ENCODE measurements around the gene COL10A1. TPM values are rescaled to one million over a fixed set of nuclear protein-coding genes. Genes with fewer than 3 reads are reported as not detected.
A peak's percentile ranks its signal among the peaks of the same experiment; 100 is the strongest.

COL10A1 gene
- total RNA-seq, 3 donors from 2014 or later: not detected

- no peak for ATAC-seq
- no peaks in the 10 kb centered on the region for H3K4me1 Mint-ChIP-seq (ENCODE audit: low read depth)
- no peaks in the 10 kb centered on the region for H3K27me3 Mint-ChIP-seq (ENCODE audit: low read depth)
- peaks cover 9% of the 10 kb centered on the region for H3K36me3 Mint-ChIP-seq (ENCODE audit: insufficient read depth)
- H3K9me3 Mint-ChIP-seq: no peaks in the 10 kb centered on the region
- no peak for DNase-seq
- no peak overlapping the region for H3K4me3 Mint-ChIP-seq
These were observed 20.1 kb upstream of the COL10A1 start for GRCh38 chr6:116145803-116146675.

DNA sequence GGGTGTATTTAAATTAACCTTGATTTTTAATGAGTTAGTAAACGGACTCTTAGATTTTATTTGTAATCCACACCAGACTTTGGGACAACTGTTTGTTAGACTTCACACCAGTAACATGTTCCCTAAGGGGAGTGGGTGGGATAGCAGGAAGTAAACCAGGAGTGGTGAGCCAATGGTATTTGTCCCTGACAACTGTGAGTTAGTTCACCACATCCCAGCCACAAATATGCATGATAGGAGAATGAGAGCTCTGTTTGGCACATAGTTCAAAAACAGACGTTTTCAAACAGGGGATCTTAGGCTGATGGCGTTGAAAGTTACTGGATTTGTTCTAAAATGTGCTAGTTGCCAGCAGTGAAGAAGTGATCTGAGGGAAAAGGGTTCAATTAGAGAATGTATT, 18.7 kb upstream of the COL10A1 start:
- Mint-ChIP-seq H3K9me3 (no peaks in the 10 kb centered on the region), H3K4me1 (ENCODE audit: low read depth) (no peaks in the 10 kb centered on the region), H3K36me3 (ENCODE audit: insufficient read depth) (peaks cover 8% of the 10 kb centered on the region), H3K4me3 (no peak overlapping the region), H3K27me3 (ENCODE audit: low read depth) (no peaks in the 10 kb centered on the region)
- DNase-seq (no peak), ATAC-seq (no peak)

GRCh38 chr6:116139917-116140316, 14.0 kb upstream of the COL10A1 start:
- Mint-ChIP-seq H3K9me3 (no peaks in the 10 kb centered on the region), H3K36me3 (ENCODE audit: insufficient read depth) (peaks cover 12% of the 10 kb centered on the region), H3K4me3 (no peak overlapping the region), H3K27me3 (ENCODE audit: low read depth) (no peaks in the 10 kb centered on the region), H3K4me1 (ENCODE audit: low read depth) (peaks cover 12% of the 10 kb centered on the region)
- DNase-seq (no peak), ATAC-seq (no peak)

DNA sequence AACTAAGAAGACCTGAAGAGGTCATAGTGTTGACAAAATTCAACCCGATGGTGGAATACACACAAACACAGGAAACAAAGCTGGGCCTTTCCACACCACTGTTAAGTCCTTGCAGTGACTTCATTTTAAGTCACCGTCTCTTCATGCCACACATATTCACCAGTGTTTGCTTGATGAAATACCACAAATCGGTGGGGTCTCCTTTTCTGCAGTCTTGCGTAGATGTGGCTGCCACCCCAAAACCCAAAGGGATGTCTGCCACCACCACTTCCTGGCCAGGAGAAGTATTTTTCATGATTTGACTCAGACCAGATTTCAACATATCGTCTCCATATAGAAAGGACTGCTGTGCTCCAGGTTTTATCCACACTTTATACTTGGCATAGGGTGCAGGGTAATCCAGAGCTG, 11.0 kb upstream of the COL10A1 start:
- DNase-seq: no peak
- H3K36me3 Mint-ChIP-seq (ENCODE audit: insufficient read depth): peaks cover 11% of the 10 kb centered on the region
- H3K4me3 Mint-ChIP-seq: no peak overlapping the region
- no peaks in the 10 kb centered on the region for H3K27me3 Mint-ChIP-seq (ENCODE audit: low read depth)
- peaks cover 12% of the 10 kb centered on the region for H3K4me1 Mint-ChIP-seq (ENCODE audit: low read depth)
- ATAC-seq: peak; percentile 7 to 77
- no peaks in the 10 kb centered on the region for H3K9me3 Mint-ChIP-seq

DNA sequence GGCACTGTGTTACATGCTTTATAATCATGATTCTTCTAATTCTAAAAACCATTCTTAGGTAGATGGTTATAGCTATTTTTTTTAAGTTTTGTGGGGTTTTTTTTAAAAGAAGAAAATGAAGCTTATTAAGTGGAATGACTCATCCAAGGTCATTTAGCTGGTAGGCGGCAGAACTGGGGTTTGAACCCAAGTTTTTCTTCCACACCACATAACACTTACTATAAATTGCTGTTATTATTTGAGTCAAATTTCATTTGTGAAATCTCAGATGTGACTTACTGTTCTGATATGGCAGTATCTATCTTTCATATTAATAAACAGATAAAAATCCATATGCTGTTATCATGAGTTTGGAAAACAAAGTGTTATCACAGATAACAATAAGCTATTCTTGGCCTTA, 10.4 kb upstream of the COL10A1 start:
- no peak for ATAC-seq

DNA sequence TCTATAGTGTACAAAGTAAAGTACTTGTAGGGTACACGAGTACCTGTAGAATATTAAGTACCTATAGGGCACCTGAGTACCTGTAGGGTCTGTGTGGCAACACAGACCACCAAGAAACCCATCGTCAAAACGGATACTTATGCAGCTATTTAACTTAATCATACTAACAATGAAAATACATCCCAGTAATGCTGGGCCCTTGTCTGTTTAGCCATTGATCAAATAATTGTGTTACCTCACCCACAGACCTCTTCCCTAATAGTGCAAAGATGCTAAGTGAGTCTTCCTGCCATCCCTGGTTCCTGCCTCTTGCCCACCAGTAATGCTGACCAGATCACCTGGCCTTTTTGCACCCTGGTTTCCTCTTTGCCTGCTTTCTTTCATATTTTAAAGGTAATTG, 7.5 kb upstream of the COL10A1 start:
- no peak for DNase-seq
- H3K9me3 Mint-ChIP-seq: no peaks in the 10 kb centered on the region
- no peak for ATAC-seq
- H3K36me3 Mint-ChIP-seq (ENCODE audit: insufficient read depth): peaks cover 14% of the 10 kb centered on the region
- H3K27me3 Mint-ChIP-seq (ENCODE audit: low read depth): no peaks in the 10 kb centered on the region
- H3K4me3 Mint-ChIP-seq: no peak overlapping the region
- H3K4me1 Mint-ChIP-seq (ENCODE audit: low read depth): peaks cover 12% of the 10 kb centered on the region

More for the DNA sequence above, 10.4 kb upstream of the COL10A1 start:
- Mint-ChIP-seq H3K4me1 (ENCODE audit: low read depth) (peaks cover 12% of the 10 kb centered on the region), H3K4me3 (no peak overlapping the region), H3K27me3 (ENCODE audit: low read depth) (no peaks in the 10 kb centered on the region), H3K36me3 (ENCODE audit: insufficient read depth) (peaks cover 10% of the 10 kb centered on the region), H3K9me3 (no peaks in the 10 kb centered on the region)
- DNase-seq: no peak

GRCh38 chr6:116127771-116128493, 2.0 kb upstream of the COL10A1 start:
- Mint-ChIP-seq H3K4me1 (ENCODE audit: low read depth) (peaks cover 4% of the 10 kb centered on the region), H3K27me3 (ENCODE audit: low read depth) (no peaks in the 10 kb centered on the region), H3K36me3 (ENCODE audit: insufficient read depth) (peaks cover 17% of the 10 kb centered on the region), H3K4me3 (no peak overlapping the region), H3K9me3 (no peaks in the 10 kb centered on the region)
- ATAC-seq: no peak
- no peak for DNase-seq

DNA sequence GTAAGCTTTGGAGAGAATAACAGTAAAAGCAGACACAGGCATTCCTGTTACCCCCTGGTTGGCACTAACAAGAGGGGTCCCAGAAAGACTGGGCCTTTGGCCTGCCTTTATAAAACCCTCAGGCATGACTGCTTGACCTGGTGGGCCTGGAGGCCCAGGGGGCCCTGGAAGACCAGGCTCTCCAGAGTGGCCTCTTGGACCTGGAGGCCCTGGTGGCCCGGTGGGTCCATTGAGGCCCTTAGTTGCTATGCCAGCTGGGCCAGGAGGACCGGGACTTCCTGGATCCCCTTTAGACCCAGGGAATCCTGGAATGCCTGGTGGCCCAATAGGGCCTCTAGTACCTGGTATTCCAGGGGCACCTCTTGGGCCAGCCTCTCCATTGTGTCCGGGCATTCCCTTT, 5.5 kb downstream of the COL10A1 start:
- no peak for DNase-seq
- ATAC-seq: no peak
- Mint-ChIP-seq H3K9me3 (no peaks in the 10 kb centered on the region), H3K4me1 (ENCODE audit: low read depth) (peaks cover 1% of the 10 kb centered on the region), H3K36me3 (ENCODE audit: insufficient read depth) (peaks cover 25% of the 10 kb centered on the region), H3K4me3 (no peak overlapping the region), H3K27me3 (ENCODE audit: low read depth) (no peaks in the 10 kb centered on the region)

GRCh38 chr6:116118608-116119007, 7.3 kb downstream of the COL10A1 start:
- H3K27me3 Mint-ChIP-seq (ENCODE audit: low read depth): no peaks in the 10 kb centered on the region
- ATAC-seq (no peak), DNase-seq (no peak)
- no peaks in the 10 kb centered on the region for H3K9me3 Mint-ChIP-seq
- H3K4me1 Mint-ChIP-seq (ENCODE audit: low read depth): peaks cover 1% of the 10 kb centered on the region
- no peak overlapping the region for H3K4me3 Mint-ChIP-seq
- peaks cover 32% of the 10 kb centered on the region for H3K36me3 Mint-ChIP-seq (ENCODE audit: insufficient read depth)

GRCh38 chr6:116115781-116116180, 10.2 kb downstream of the COL10A1 start:
- Mint-ChIP-seq H3K36me3 (ENCODE audit: insufficient read depth) (peaks cover 42% of the 10 kb centered on the region), H3K4me1 (ENCODE audit: low read depth) (no peaks in the 10 kb centered on the region)

DNA sequence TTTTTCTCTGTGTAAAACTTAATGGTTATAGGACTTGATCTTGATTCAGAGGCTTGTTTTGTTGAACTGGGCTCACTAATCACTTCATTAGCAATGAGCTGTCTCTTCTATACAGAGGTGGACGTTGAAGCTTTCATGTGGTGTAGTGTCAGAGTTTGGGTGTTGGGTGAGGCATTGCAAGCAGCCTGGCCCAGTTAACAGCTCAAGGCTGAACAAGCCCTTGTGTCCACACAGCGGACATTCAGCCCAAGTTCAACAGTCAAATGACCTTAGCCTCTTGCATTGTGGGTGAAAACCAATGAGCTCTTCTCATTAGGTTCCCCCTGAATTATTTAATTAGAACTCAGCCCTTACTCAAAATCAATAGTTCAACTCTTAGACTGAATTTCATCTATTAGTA, 12.5 kb downstream of the COL10A1 start:
- peaks cover 51% of the 10 kb centered on the region for H3K36me3 Mint-ChIP-seq (ENCODE audit: insufficient read depth)
- H3K4me3 Mint-ChIP-seq: no peak overlapping the region

More at GRCh38 chr6:116115781-116116180, 10.2 kb downstream of the COL10A1 start:
- H3K9me3 Mint-ChIP-seq: no peaks in the 10 kb centered on the region
- DNase-seq: no peak
- ATAC-seq: no peak
- no peak overlapping the region for H3K4me3 Mint-ChIP-seq
- no peaks in the 10 kb centered on the region for H3K27me3 Mint-ChIP-seq (ENCODE audit: low read depth)

DNA sequence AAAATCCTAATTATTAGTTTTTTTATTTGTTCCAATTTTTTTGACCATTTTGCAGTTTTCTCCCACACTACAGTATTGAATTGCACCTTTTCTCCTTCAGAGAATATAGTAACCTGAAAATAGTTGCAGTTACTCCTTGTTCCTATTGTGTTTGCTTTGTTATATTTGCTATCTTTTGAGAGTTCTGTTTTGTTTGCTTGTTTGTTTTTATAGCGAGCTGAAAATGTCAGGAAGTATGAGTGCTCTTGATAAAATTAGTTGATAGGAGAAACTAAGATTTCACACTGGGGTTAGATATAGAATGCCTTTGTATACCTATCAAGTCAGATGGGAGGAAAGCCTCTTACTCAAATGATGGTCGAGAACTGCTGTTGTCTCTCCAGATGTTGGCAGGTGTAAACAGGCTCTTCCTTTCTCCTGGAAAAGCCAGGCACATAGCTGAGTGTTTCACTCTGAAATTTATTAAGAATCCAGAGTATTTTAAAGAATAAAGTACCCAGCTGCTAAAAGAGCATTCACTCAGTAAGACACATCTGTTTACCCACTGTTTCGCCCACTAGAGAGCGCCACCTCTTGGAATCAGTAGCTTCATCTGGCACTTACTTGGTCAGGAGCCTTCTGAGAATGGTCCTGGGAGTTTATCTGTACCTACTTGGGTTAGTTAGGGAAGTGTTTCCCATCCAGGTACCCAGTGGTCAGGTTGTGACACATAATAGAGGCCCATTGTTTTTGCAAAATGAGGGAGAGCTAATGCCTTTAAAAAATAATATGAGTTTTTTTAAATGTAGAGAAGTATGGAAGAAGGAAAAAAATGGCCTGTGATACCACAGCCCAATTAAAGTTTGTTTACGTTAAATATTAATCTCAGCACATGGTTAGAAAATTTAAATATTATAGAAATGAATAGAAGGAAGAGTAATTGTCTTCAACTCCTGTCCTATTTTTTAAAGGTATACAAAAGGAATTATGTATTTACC, 14.1 kb downstream of the COL10A1 start:
- no peak for DNase-seq
- Mint-ChIP-seq H3K4me3 (no peak overlapping the region), H3K9me3 (no peaks in the 10 kb centered on the region), H3K4me1 (ENCODE audit: low read depth) (no peaks in the 10 kb centered on the region), H3K36me3 (ENCODE audit: insufficient read depth) (peaks cover 57% of the 10 kb centered on the region), H3K27me3 (ENCODE audit: low read depth) (no peaks in the 10 kb centered on the region)
- no peak for ATAC-seq

More for the DNA sequence above, 12.5 kb downstream of the COL10A1 start:
- H3K27me3 Mint-ChIP-seq (ENCODE audit: low read depth): no peaks in the 10 kb centered on the region
- DNase-seq (no peak), ATAC-seq (no peak)
- H3K4me1 Mint-ChIP-seq (ENCODE audit: low read depth): no peaks in the 10 kb centered on the region
- no peaks in the 10 kb centered on the region for H3K9me3 Mint-ChIP-seq

DNA sequence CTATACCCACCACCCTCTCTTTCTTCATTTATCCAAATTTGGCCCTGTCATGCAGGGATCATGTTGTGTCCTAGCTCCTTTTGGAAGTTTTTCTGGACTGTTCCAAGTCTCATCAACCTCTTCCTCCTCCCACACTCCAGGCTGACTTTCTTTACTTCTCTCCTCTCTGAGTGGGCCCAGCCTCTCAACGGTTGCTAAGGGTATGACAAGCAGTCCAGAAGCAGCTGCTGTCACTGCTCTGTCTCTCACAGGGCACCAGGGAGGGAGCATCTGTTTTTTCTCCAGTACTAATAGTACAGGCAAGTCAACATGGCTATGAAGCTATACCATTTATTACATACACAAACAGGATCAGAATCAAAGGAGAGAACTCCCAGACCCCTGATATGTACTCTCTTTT, 17.1 kb downstream of the COL10A1 start:
- ATAC-seq (no peak), DNase-seq (no peak)
- Mint-ChIP-seq H3K9me3 (no peaks in the 10 kb centered on the region), H3K4me1 (ENCODE audit: low read depth) (peaks cover 29% of the 10 kb centered on the region), H3K36me3 (ENCODE audit: insufficient read depth) (peaks cover 45% of the 10 kb centered on the region), H3K27me3 (ENCODE audit: low read depth) (no peaks in the 10 kb centered on the region), H3K4me3 (no peak overlapping the region)

- ATAC-seq (no peak), DNase-seq (no peak)
- Mint-ChIP-seq H3K9me3 (no peaks in the 10 kb centered on the region), H3K27me3 (ENCODE audit: low read depth) (no peaks in the 10 kb centered on the region), H3K36me3 (ENCODE audit: insufficient read depth) (peaks cover 27% of the 10 kb centered on the region), H3K4me3 (no peak overlapping the region), H3K4me1 (ENCODE audit: low read depth) (peaks cover 55% of the 10 kb centered on the region)
These were observed 19.8 kb downstream of the COL10A1 start for GRCh38 chr6:116106146-116106545.
